HG03095 (cell line): ENCODE measurements around the gene CDK18.
"Not testable (repeated sequence)": the region's sequence is repeated elsewhere in the genome, so short reads cannot be mapped to it uniquely, and the experiment has no call there.

Source experiments
- ATAC-seq: cut with Tn5 transposase; IDR thresholded peaks from one replicate; pipeline ENCODE4 v1.9.1; 2021; ENCODE audit warnings: moderate library complexity; ENCODE audit not compliant: unreplicated experiment

The CDK18 gene

GRCh38 chr1:205504311-205505075 is at the start of gene CDK18:
Gene CDK18 (plus strand): TSS chr1:205504669. CDS start chr1:205523168, 18,499 bp downstream.
- ATAC-seq = no peak

- no peak for ATAC-seq
These were observed 49.5 kb upstream of the CDK18 start for GRCh38 chr1:205454903-205455335.

GRCh38 chr1:205455581-205456382 is 48.7 kb upstream of the CDK18 start, which contains the start of gene BLACAT1:
Gene BLACAT1 (minus strand): TSS chr1:205456045.
- no peak for ATAC-seq

GRCh38 chr1:205456383-205456867 is 48.0 kb upstream of the CDK18 start:
- no peak for ATAC-seq

GRCh38 chr1:205456868-205457745 is 47.4 kb upstream of the CDK18 start:
- no peak for ATAC-seq

GRCh38 chr1:205458777-205459566 is 45.5 kb upstream of the CDK18 start:
- ATAC-seq = no peak

GRCh38 chr1:205465392-205465791 is 39.1 kb upstream of the CDK18 start:
- ATAC-seq = no peak

- no peak for ATAC-seq
These were observed 37.8 kb upstream of the CDK18 start for GRCh38 chr1:205466595-205467220.

GRCh38 chr1:205470131-205470530 is 34.3 kb upstream of the CDK18 start:
- no peak for ATAC-seq

- ATAC-seq = no peak
These were observed 31.6 kb upstream of the CDK18 start for GRCh38 chr1:205472737-205473441.

- no peak for ATAC-seq
These were observed 31.0 kb upstream of the CDK18 start for GRCh38 chr1:205473475-205473874.

GRCh38 chr1:205473966-205474365 is 30.5 kb upstream of the CDK18 start:
- no peak for ATAC-seq

- ATAC-seq = no peak
These were observed 29.9 kb upstream of the CDK18 start for GRCh38 chr1:205474571-205474970.

- no peak for ATAC-seq
These were observed 28.6 kb upstream of the CDK18 start for GRCh38 chr1:205475855-205476254.

GRCh38 chr1:205476648-205477047 is 27.8 kb upstream of the CDK18 start:
- no peak for ATAC-seq

GRCh38 chr1:205477121-205477758 is 27.2 kb upstream of the CDK18 start:
- no peak for ATAC-seq

- ATAC-seq = no peak
These were observed 26.7 kb upstream of the CDK18 start for GRCh38 chr1:205477759-205478247.

- ATAC-seq = not testable (repeated sequence)
These were observed 25.5 kb upstream of the CDK18 start for GRCh38 chr1:205478985-205479384.
